PC-9 (cell line): ENCODE measurements around the gene PDE3A. TPM values are rescaled to one million over a fixed set of nuclear protein-coding genes. Genes with fewer than 3 reads are reported as not detected.
A peak's percentile ranks its signal among the peaks of the same experiment; 100 is the strongest.
"Not testable (repeated sequence)": the region's sequence is repeated elsewhere in the genome, so short reads cannot be mapped to it uniquely, and the experiment has no call there.

Experiments used
- BruUV-seq: library from RNA; stranded (reverse); fragments of 400-500 nt; replicated peaks from 2 replicates; lab custom pipeline; 2021; lab: Mats Ljungman, UMichigan
- CTCF ChIA-PET: fragments of 300-600 bp; sonication (Branson Sonifier 250); formaldehyde crosslinking; loops from one replicate; lab custom pipeline; 2022; ENCODE audit warnings: antibody characterized with exemption; lab: Charles Lee
- POLR2A ChIA-PET: fragments of 300-600 bp; sonication (Branson Sonifier 250); formaldehyde crosslinking; loops from one replicate; lab custom pipeline; 2022; ENCODE audit warnings: antibody characterized with exemption; ENCODE audit not compliant: unreplicated experiment; lab: Charles Lee
- DNase-seq, 2 experiments: peaks; one replicate each; pipeline versions ENCODE4 v3.0.0 to v3.0.0-alpha.2; 2015 to 2022; ENCODE audit warnings: mixed read lengths in 1 of 2
- H2AFZ ChIP-seq: fragments of 200-600 bp; sonication (generic); 2 replicates; pipeline ENCODE4 v1.8.1; 2017; ENCODE audit warnings: antibody characterized with exemption
- H3F3A ChIP-seq: fragments of 200-600 bp; sonication (generic); 2 replicates; pipeline ENCODE4 v1.8.1; 2017; ENCODE audit warnings: antibody characterized with exemption, mild to moderate bottlenecking, low read depth; ENCODE audit not compliant: insufficient read depth
- H3K27ac ChIP-seq: fragments of 200-600 bp; sonication (generic); 2 replicates; pipeline ENCODE4 v1.6.1; 2016; ENCODE audit warnings: mixed run types
- H3K27me3 ChIP-seq: fragments of 200-600 bp; sonication (generic); 2 replicates; pipeline ENCODE4 v1.6.1; 2016; ENCODE audit warnings: low read depth, mixed run types; ENCODE audit not compliant: insufficient read depth
- H3K36me3 ChIP-seq: fragments of 200-600 bp; sonication (generic); 2 replicates; pipeline ENCODE4 v1.6.1; 2016; ENCODE audit warnings: low read depth, mixed run types
- H3K4me1 ChIP-seq: fragments of 200-600 bp; sonication (generic); replicated peaks from 2 replicates; pipeline ENCODE4 v1.6.1; 2016; ENCODE audit warnings: mixed run types; ENCODE audit not compliant: insufficient read depth
- H3K4me2 ChIP-seq: fragments of 200-600 bp; sonication (generic); 2 replicates; pipeline ENCODE4 v1.6.1; 2017; ENCODE audit warnings: mixed run types
- H3K4me3 ChIP-seq: fragments of 200-600 bp; sonication (generic); 2 replicates; pipeline ENCODE4 v1.6.1; 2016; ENCODE audit warnings: mixed run types
- H3K79me2 ChIP-seq: fragments of 200-600 bp; sonication (generic); 2 replicates; pipeline ENCODE4 v1.6.1; 2017; ENCODE audit warnings: low read depth, mixed run types
- H3K9me2 ChIP-seq: fragments of 200-600 bp; sonication (generic); 2 replicates; pipeline ENCODE4 v1.8.1; 2017; ENCODE audit warnings: mild to moderate bottlenecking; ENCODE audit not compliant: insufficient read depth
- H3K9me3 ChIP-seq: fragments of 200-600 bp; sonication (generic); 2 replicates; pipeline ENCODE4 v1.8.1; 2016; ENCODE audit warnings: low read depth; ENCODE audit not compliant: insufficient read depth
- H4K20me1 ChIP-seq: fragments of 200-600 bp; sonication (generic); 2 replicates; pipeline ENCODE4 v1.8.1; 2017; ENCODE audit not compliant: insufficient read depth
- CTCF ChIP-seq: fragments of 200-600 bp; sonication (generic); conservative IDR thresholded peaks from 2 replicates; pipeline ENCODE4 v1.6.1; 2017; ENCODE audit warnings: mixed run types, antibody characterized with exemption, mild to moderate bottlenecking, moderate library complexity
- EZH2 ChIP-seq: fragments of 200-600 bp; sonication (generic); IDR thresholded peaks from 2 replicates; pipeline ENCODE4 v1.8.0; 2017; ENCODE audit warnings: antibody characterized with exemption, low read depth
- intact Hi-C: fragments of 100-400 bp; cut with micrococcal nuclease; formaldehyde crosslinking; loops from one replicate; pipeline ENCODE4 v1.10.0; 2022; ENCODE audit not compliant: unreplicated experiment
- total RNA-seq: library from RNA; stranded (reverse); gene quantifications from 2 replicates; pipeline ENCODE4 v1.2.3, GENCODE V29; 2021

The PDE3A gene
- total RNA-seq, 1 experiment from 2014 or later, result not detected

- no peak overlapping the region for H2AFZ ChIP-seq
- TF ChIP-seq CTCF (peak; percentile 60), EZH2 (no peak)
- H3K9me3 ChIP-seq, result no peaks in the 10 kb centered on the region
- no TSS peak for BruUV-seq
- H3K36me3 ChIP-seq, result no peaks in the 10 kb centered on the region
- ChIA-PET CTCF (no interaction called here), POLR2A (no interaction called here)
- no peaks in the 10 kb centered on the region for H3K27me3 ChIP-seq
- H4K20me1 ChIP-seq, result no peaks in the 10 kb centered on the region
- H3F3A ChIP-seq, result no peaks in the 10 kb centered on the region
- H3K4me1 ChIP-seq, result no peaks in the 10 kb centered on the region
- intact Hi-C loops, result loop anchor here (1.0 to 10.0 kb wide), 4 partner anchors 137 to 864 kb away; no protein-coding TSS in a partner anchor
- DNase-seq, result no peak
- no peaks in the 10 kb centered on the region for H3K79me2 ChIP-seq
- H3K4me3 ChIP-seq, result no peak overlapping the region
- H3K27ac ChIP-seq, result no peak overlapping the region
- H3K4me2 ChIP-seq, result no peak overlapping the region
- H3K9me2 ChIP-seq, result no peaks in the 10 kb centered on the region
Measured at GRCh38 chr12:20601668-20602280, 233.4 kb downstream of the PDE3A start.

- Histone ChIP-seq H3K36me3 (no peaks in the 10 kb centered on the region), H3K27ac (no peak overlapping the region), H3K27me3 (no peaks in the 10 kb centered on the region), H3K4me3 (no peak overlapping the region), H4K20me1 (no peaks in the 10 kb centered on the region), H3K9me2 (no peaks in the 10 kb centered on the region), H2AFZ (no peak overlapping the region), H3K4me2 (no peak overlapping the region), H3F3A (no peaks in the 10 kb centered on the region), H3K79me2 (no peaks in the 10 kb centered on the region), H3K4me1 (no peaks in the 10 kb centered on the region), H3K9me3 (no peaks in the 10 kb centered on the region)
- intact Hi-C loops, result loop anchor here (5.0 to 10.0 kb wide), 3 partner anchors 688 to 866 kb away; no protein-coding TSS in a partner anchor
- POLR2A ChIA-PET, result no interaction called here
- no TSS peak for BruUV-seq
- CTCF ChIA-PET, result interaction anchor here (0.5 kb wide), 1 partner anchor 540 kb away, joined by 3 read pairs; no protein-coding TSS in a partner anchor
- DNase-seq, result no peak
- TF ChIP-seq CTCF (no peak), EZH2 (no peak)
Measured at GRCh38 chr12:20602641-20603391, 234.5 kb downstream of the PDE3A start.

GRCh38 chr12:20604408-20605067, 236.2 kb downstream of the PDE3A start:
- H3F3A ChIP-seq, result no peaks in the 10 kb centered on the region
- H3K4me2 ChIP-seq, result no peak overlapping the region
- H4K20me1 ChIP-seq, result no peaks in the 10 kb centered on the region
- intact Hi-C loops, result loop anchor here (5.0 to 10.0 kb wide), 3 partner anchors 690 to 867 kb away; no protein-coding TSS in a partner anchor
- H3K79me2 ChIP-seq, result no peaks in the 10 kb centered on the region
- H3K9me3 ChIP-seq, result no peaks in the 10 kb centered on the region
- no TSS peak for BruUV-seq
- no peaks in the 10 kb centered on the region for H3K36me3 ChIP-seq
- no peak overlapping the region for H2AFZ ChIP-seq
- H3K27me3 ChIP-seq, result no peaks in the 10 kb centered on the region
- TF ChIP-seq CTCF (no peak), EZH2 (no peak)
- no peaks in the 10 kb centered on the region for H3K4me1 ChIP-seq
- POLR2A ChIA-PET, result no interaction called here
- no peak for DNase-seq
- CTCF ChIA-PET, result no interaction called here
- H3K4me3 ChIP-seq, result no peak overlapping the region
- no peaks in the 10 kb centered on the region for H3K9me2 ChIP-seq
- H3K27ac ChIP-seq, result no peak overlapping the region

GRCh38 chr12:20615020-20615419, 246.7 kb downstream of the PDE3A start:
- H3K27me3 ChIP-seq, DNase-seq, intact Hi-C loops, H2AFZ ChIP-seq, H3K4me3 ChIP-seq, H3K27ac ChIP-seq, H3K4me2 ChIP-seq, H3K36me3 ChIP-seq, BruUV-seq, H3K79me2 ChIP-seq, H3K4me1 ChIP-seq, H3K9me2 ChIP-seq, H3F3A ChIP-seq, POLR2A ChIA-PET, H3K9me3 ChIP-seq, H4K20me1 ChIP-seq: not testable (repeated sequence)
- CTCF ChIA-PET, result interaction anchor here (0.6 kb wide), 1 partner anchor 1329 kb away, joined by 5 read pairs; no protein-coding TSS in a partner anchor
